Measurements from ENCODE around the gene PSMA8.
A peak's percentile ranks its signal among the peaks of the same experiment; 100 is the strongest.
"Not testable (repeated sequence)": the region's sequence is repeated elsewhere in the genome, so short reads cannot be mapped to it uniquely, and the experiment has no call there.

PSMA8 gene

DNA sequence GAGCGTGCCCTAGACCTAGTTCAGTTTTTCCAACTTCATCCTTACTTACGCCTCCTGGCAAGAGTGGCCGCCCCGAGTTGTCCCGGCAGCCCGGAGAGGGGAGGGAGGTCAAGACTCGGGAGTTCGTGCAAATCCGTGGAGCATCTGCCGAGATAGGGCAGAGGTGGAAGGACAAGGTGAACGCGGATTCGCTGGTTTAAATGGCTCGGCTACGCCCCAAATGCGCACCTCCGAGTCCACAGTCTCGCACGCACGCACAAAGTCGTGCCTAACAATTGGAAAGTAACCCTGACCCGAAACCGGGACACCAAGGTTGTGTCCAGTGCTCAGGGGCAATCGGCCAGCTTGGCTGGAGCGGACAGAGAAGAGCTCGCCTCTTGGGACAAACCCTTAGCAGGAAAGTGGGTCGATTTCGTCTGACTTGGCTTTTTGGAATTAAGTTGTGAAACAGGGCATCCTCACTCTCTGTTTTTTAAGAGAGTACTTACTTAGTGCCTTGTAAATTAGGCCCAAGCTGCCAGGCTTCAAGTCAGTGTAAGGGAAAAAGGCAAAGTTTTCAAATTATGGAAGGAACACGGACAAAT, 42.5 kb upstream of the PSMA8 start:
- TF ChIP-seq, protein P1, sequence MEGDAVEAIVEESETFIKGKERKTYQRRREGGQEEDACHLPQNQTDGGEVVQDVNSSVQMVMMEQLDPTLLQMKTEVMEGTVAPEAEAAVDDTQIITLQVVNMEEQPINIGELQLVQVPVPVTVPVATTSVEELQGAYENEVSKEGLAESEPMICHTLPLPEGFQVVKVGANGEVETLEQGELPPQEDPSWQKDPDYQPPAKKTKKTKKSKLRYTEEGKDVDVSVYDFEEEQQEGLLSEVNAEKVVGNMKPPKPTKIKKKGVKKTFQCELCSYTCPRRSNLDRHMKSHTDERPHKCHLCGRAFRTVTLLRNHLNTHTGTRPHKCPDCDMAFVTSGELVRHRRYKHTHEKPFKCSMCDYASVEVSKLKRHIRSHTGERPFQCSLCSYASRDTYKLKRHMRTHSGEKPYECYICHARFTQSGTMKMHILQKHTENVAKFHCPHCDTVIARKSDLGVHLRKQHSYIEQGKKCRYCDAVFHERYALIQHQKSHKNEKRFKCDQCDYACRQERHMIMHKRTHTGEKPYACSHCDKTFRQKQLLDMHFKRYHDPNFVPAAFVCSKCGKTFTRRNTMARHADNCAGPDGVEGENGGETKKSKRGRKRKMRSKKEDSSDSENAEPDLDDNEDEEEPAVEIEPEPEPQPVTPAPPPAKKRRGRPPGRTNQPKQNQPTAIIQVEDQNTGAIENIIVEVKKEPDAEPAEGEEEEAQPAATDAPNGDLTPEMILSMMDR (conservative IDR thresholded peaks at IDR 0.05; ENCODE audit: low read length): no peak
- no peak for DNase-seq (ENCODE audit: low read depth)
- peak overlapping the region; percentile 85 for H3K4me3 ChIP-seq (ENCODE audit: low read length)

DNA sequence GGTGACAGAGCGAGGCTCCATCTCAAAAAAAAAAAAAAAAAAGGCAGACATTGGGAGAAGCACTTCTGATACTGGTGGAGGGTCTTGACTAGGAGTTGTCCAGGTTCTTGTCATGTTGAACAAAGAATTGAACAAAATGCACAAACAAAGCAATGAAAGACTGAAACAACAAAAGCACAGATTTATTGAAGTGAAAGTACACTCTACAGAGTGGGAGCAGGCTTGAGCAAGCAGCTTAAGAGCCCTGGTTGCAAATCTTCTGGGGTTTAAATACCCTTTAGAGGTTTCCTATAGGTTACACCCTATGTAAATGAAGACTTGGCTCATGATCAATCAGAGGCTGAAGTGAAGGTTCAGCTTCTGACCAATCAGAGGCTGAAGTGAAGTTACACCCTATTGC, 36.8 kb upstream of the PSMA8 start:
- no peak for DNase-seq (ENCODE audit: low read depth)
- H3K4me3 ChIP-seq (ENCODE audit: low read length): no peak overlapping the region
- TF ChIP-seq, protein P1 (conservative IDR thresholded peaks at IDR 0.05; ENCODE audit: low read length): no peak

DNA sequence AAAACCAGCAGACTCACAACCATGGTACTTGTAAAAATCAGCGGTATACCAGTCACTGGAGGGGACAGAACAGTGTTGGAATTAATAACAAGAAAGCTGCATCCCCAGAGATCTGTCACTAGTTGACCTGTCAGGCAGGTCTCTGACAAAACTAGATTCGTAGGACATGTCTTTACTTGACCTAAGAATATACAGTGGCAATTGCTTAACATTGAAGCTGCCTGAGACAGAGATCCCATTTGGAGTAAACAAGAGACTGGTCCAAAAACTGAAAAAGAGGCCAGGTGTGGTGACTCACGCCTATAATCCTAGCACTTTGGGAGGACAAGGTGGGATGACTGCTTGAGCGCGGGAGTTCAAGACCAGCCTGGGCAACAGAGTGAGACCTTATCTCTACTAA, 36.1 kb upstream of the PSMA8 start:
- TF ChIP-seq, protein P1 (conservative IDR thresholded peaks at IDR 0.05; ENCODE audit: low read length): no peak
- no peak for DNase-seq (ENCODE audit: low read depth)
- H3K4me3 ChIP-seq (ENCODE audit: low read length): no peak overlapping the region

DNA sequence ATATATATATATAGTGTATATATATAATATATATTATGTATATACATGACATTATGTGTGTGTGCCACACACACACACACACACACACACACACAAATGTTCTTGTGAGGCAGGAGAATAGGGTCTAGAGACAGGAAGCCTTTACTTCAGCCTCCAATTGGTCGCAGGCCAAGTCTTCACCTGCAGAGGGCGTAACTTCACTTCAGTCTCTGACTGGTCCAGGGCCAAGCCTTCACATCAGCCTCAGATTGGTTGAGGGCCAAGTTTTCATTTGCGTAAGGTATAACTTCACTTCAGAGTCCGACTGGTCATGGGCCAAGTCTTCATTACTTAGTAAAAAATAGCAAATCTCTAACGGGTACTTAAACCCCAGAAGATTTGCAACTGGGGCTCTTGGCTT, 30.1 kb upstream of the PSMA8 start:
- TF ChIP-seq, protein P1 (conservative IDR thresholded peaks at IDR 0.05; ENCODE audit: low read length): no peak
- no peak for DNase-seq (ENCODE audit: low read depth)
- H3K4me3 ChIP-seq (ENCODE audit: low read length): no peak overlapping the region

DNA sequence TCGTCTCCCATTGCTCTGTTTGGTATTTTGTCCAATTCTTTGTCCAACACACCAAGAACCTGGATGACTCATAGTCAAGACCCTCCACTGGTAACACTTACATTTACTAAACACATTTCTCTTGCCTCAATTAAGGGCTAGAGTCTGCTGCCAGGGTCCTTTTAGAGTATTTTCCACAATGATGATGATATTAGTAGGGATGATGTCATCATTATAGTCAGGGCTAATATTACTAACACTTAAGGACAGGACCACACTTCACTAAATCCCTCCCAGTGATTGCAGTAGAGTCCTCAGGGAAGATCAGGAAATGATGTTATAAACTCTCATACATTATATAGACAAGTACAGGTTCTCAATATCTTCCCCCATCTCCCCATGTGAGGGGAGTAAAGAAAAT, 29.6 kb upstream of the PSMA8 start:
- no peak for DNase-seq (ENCODE audit: low read depth)
- H3K4me3 ChIP-seq (ENCODE audit: low read length): no peak overlapping the region
- TF ChIP-seq, protein P1 (conservative IDR thresholded peaks at IDR 0.05; ENCODE audit: low read length): no peak

DNA sequence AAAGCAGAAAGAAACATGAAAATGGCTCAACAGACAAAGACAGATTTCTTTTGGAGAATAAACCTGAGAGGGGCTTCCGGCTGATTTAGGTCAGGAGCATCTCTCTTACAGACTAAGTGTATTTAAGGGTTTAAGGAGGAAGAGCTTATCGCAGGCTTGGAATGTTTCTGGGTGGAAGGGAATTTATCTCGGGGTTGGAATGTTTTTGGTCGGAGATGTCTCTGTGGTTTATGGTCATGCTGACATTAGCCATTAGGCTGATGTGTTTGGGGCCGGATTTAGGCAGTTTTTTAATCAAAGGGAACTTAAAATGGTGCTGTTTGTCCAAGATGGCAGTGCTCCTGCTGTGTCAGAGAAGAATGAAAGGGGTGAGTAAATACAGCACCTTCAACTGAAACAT, 14.4 kb upstream of the PSMA8 start:
- no peak overlapping the region for H3K4me3 ChIP-seq (ENCODE audit: low read length)
- TF ChIP-seq, protein P1 (conservative IDR thresholded peaks at IDR 0.05; ENCODE audit: low read length): no peak
- DNase-seq (ENCODE audit: low read depth): peak; percentile 3

DNA sequence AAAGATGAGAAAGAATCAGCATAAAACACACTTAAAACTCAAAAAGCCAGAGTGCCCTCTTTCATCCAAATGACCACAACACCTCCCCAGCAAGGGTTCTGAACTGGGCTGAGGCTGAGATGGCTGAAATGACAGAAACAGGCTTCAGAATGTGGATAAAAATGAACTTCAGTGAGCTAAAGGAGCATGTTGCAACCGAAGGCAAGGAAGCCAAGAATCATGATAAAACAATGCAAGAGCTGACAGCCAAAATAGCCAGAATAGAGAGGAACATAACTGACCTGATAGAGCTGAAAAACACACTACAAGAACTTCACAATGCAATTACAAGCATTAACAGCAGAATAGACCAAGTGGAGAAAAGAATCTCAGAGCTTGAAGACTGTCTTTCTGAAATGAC, 12.2 kb upstream of the PSMA8 start:
- H3K4me3 ChIP-seq (ENCODE audit: low read length): no peak overlapping the region
- TF ChIP-seq, protein P1 (conservative IDR thresholded peaks at IDR 0.05; ENCODE audit: low read length): no peak
- peak; percentile 22 for DNase-seq (ENCODE audit: low read depth)

DNA sequence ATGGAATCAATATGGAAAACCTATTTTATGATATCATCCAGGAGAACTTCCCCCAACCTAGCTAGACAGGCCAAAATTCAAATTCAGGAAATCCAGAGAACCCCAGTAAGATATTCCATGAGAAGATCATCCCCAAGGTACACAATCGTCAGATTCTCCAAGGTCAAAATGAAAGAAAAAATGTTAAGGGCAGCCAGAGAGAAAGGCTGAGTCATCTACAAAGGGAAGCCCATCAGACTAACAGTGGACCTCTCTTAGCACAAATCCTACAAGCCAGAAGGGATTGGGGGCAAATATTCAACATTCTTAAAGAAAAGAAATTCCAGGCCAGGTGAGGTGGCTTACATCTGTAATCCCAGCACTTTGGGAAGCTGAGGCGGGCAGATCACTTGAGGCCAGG, 11.7 kb upstream of the PSMA8 start:
- H3K4me3 ChIP-seq (ENCODE audit: low read length); DNase-seq (ENCODE audit: low read depth): not testable (repeated sequence)
